Measurements from ENCODE around the gene PLEKHO1. TPM values are rescaled to one million over a fixed set of nuclear protein-coding genes. Genes with fewer than 3 reads are reported as not detected.
"Not testable (repeated sequence)": the region's sequence is repeated elsewhere in the genome, so short reads cannot be mapped to it uniquely, and the experiment has no call there.

Gene PLEKHO1
- total and polyA plus RNA-seq, 2 donors (not counting 1 experiment from before 2014, with no cell fraction given): 48.3 to 65.6 TPM

DNA sequence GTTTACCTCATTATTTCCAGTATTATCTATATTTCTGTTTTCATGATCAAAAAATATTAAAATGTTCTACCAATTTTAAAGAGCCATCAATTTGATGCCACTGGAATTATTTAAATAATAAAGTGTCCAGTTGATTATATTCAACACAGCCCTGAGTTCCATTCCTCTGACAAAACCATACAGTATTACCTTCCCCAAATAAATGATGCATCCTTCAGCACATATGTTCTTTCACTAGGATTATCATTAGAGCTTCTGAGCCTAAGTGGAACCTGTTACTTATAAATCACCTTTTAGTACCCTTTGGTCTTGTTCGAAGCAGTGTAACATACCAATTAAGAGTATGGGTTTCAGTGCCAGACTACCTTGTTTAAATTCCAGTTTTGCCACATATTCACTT lies 17.3 kb upstream of the PLEKHO1 start:
- no peak overlapping the region for H3K9ac ChIP-seq (ENCODE audit: insufficient read depth, low read length)
- no peak overlapping the region for H2AFZ ChIP-seq (ENCODE audit: low read length)
- H3K36me3 ChIP-seq (ENCODE audit: control insufficient read depth, insufficient read depth, low read length): no peaks in the 10 kb centered on the region
- no peak for DNase-seq (ENCODE audit: low read depth in 2 of 2)
- H3K9me3 ChIP-seq (ENCODE audit: control insufficient read depth, insufficient read depth, low read depth, low read length): no peaks in the 10 kb centered on the region
- H3K4me3 ChIP-seq (replicated peaks in 1 of 4; ENCODE audit: control extremely low read depth in 1 of 4, insufficient read depth in 1 of 4, low read depth in 3 of 4, low read length in 4 of 4): no peak overlapping the region
- H3K27me3 ChIP-seq (ENCODE audit: control insufficient read depth, insufficient read depth, low read length): no peaks in the 10 kb centered on the region
- H3K4me2 ChIP-seq (ENCODE audit: extremely low read depth, insufficient read depth, low read length): no peak overlapping the region
- H3K27ac ChIP-seq (ENCODE audit: insufficient read depth, low read length): no peak overlapping the region
- TF ChIP-seq, protein P1, sequence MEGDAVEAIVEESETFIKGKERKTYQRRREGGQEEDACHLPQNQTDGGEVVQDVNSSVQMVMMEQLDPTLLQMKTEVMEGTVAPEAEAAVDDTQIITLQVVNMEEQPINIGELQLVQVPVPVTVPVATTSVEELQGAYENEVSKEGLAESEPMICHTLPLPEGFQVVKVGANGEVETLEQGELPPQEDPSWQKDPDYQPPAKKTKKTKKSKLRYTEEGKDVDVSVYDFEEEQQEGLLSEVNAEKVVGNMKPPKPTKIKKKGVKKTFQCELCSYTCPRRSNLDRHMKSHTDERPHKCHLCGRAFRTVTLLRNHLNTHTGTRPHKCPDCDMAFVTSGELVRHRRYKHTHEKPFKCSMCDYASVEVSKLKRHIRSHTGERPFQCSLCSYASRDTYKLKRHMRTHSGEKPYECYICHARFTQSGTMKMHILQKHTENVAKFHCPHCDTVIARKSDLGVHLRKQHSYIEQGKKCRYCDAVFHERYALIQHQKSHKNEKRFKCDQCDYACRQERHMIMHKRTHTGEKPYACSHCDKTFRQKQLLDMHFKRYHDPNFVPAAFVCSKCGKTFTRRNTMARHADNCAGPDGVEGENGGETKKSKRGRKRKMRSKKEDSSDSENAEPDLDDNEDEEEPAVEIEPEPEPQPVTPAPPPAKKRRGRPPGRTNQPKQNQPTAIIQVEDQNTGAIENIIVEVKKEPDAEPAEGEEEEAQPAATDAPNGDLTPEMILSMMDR (conservative IDR thresholded peaks at IDR 0.05 in 1 of 2, IDR thresholded peaks at IDR 0.05 in 1 of 2; ENCODE audit: low read depth in 1 of 2, low read length in 2 of 2): no peak
- no peak for TF ChIP-seq EZH2 (IDR thresholded peaks at IDR 0.05; ENCODE audit: low read length, missing control alignments)
- H3K79me2 ChIP-seq (ENCODE audit: control insufficient read depth, insufficient read depth, low read length): no peaks in the 10 kb centered on the region
- H3K4me1 ChIP-seq (ENCODE audit: control insufficient read depth, extremely low read depth, insufficient read depth, low read length): peaks cover 5% of the 10 kb centered on the region
- no peaks in the 10 kb centered on the region for H4K20me1 ChIP-seq (ENCODE audit: control insufficient read depth, extremely low read depth, insufficient read depth, low read length)

DNA sequence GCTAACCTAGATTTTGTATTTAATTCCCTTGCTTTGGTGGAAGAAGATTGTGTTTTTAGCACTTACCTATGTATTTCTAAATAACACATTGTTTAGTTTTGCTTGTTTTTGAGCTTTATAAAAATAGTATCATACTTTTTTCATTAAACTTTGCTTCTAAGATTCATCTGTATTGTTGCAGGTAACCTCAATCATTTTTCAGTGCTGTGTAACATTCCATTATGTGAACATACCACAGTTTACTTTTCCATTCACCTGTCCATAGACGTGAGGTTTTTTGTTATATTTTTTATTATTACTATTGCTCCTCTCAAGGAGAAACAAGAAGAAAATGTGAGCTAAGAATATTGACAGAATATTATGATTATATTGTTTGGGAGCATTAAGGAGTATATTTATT lies 15.2 kb upstream of the PLEKHO1 start:
- no peak for DNase-seq (ENCODE audit: low read depth in 2 of 2)
- Histone ChIP-seq H2AFZ (ENCODE audit: low read length) (no peak overlapping the region), H3K79me2 (ENCODE audit: control insufficient read depth, insufficient read depth, low read length) (no peaks in the 10 kb centered on the region), H3K9ac (ENCODE audit: insufficient read depth, low read length) (no peak overlapping the region), H3K27me3 (ENCODE audit: control insufficient read depth, insufficient read depth, low read length) (no peaks in the 10 kb centered on the region), H4K20me1 (ENCODE audit: control insufficient read depth, extremely low read depth, insufficient read depth, low read length) (no peaks in the 10 kb centered on the region), H3K4me2 (ENCODE audit: extremely low read depth, insufficient read depth, low read length) (no peak overlapping the region), H3K27ac (ENCODE audit: insufficient read depth, low read length) (no peak overlapping the region), H3K4me1 (ENCODE audit: control insufficient read depth, extremely low read depth, insufficient read depth, low read length) (peaks cover 5% of the 10 kb centered on the region), H3K9me3 (ENCODE audit: control insufficient read depth, insufficient read depth, low read depth, low read length) (no peaks in the 10 kb centered on the region), H3K36me3 (ENCODE audit: control insufficient read depth, insufficient read depth, low read length) (no peaks in the 10 kb centered on the region), H3K4me3 (replicated peaks in 1 of 4; ENCODE audit: control extremely low read depth in 1 of 4, insufficient read depth in 1 of 4, low read depth in 3 of 4, low read length in 4 of 4) (no peak overlapping the region)
- no peak for TF ChIP-seq EZH2 (IDR thresholded peaks at IDR 0.05; ENCODE audit: low read length, missing control alignments)
- TF ChIP-seq, protein P1 (conservative IDR thresholded peaks at IDR 0.05 in 1 of 2, IDR thresholded peaks at IDR 0.05 in 1 of 2; ENCODE audit: low read depth in 1 of 2, low read length in 2 of 2): no peak

DNA sequence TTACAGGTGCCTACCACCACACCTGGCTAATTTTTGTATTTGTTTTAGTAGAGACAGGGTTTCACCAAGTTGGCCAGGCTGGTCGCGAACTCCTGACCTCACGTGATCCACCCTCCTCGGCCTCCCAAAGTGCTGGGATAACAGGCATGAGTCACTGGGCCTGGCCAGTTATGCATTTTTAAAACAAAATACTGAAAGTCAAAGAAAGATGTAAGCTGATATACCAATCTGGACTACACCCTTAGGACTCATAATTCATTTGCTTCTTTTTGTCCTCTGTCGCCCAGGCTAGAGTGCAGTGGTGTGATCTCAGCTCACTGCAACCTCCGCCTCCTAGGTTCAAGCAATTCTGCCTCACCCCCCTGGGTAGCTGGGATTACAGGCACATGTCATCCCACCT lies 14.3 kb upstream of the PLEKHO1 start:
- DNase-seq (ENCODE audit: low read depth in 2 of 2): peak in 1 of 2 donors; percentile 73
- not testable (repeated sequence) for H3K4me1 ChIP-seq (ENCODE audit: control insufficient read depth, extremely low read depth, insufficient read depth, low read length); H3K27me3 ChIP-seq (ENCODE audit: control insufficient read depth, insufficient read depth, low read length); H3K9me3 ChIP-seq (ENCODE audit: control insufficient read depth, insufficient read depth, low read depth, low read length); H3K27ac ChIP-seq (ENCODE audit: insufficient read depth, low read length); H2AFZ ChIP-seq (ENCODE audit: low read length); H3K4me2 ChIP-seq (ENCODE audit: extremely low read depth, insufficient read depth, low read length); H3K9ac ChIP-seq (ENCODE audit: insufficient read depth, low read length); H3K79me2 ChIP-seq (ENCODE audit: control insufficient read depth, insufficient read depth, low read length); H3K36me3 ChIP-seq (ENCODE audit: control insufficient read depth, insufficient read depth, low read length); H4K20me1 ChIP-seq (ENCODE audit: control insufficient read depth, extremely low read depth, insufficient read depth, low read length); H3K4me3 ChIP-seq (replicated peaks in 1 of 4; ENCODE audit: control extremely low read depth in 1 of 4, insufficient read depth in 1 of 4, low read depth in 3 of 4, low read length in 4 of 4)

Measured in fibroblast of lung (primary cell).